NOMO-1 treated with DMSO at 0.1 percent for 48 hours (cell line): ENCODE measurements around the gene PSENEN.
"Not testable (repeated sequence)": the region's sequence is repeated elsewhere in the genome, so short reads cannot be mapped to it uniquely, and the experiment has no call there.

Experiments used
- DNase-seq: peaks from one replicate; lab custom pipeline; 2025; ENCODE audit not compliant: unreplicated experiment; lab: John Stamatoyannopoulos, UW

PSENEN gene

GRCh38 chr19:35768082-35768421, 22.6 kb downstream of the PSENEN start:
- no peak for DNase-seq

DNA sequence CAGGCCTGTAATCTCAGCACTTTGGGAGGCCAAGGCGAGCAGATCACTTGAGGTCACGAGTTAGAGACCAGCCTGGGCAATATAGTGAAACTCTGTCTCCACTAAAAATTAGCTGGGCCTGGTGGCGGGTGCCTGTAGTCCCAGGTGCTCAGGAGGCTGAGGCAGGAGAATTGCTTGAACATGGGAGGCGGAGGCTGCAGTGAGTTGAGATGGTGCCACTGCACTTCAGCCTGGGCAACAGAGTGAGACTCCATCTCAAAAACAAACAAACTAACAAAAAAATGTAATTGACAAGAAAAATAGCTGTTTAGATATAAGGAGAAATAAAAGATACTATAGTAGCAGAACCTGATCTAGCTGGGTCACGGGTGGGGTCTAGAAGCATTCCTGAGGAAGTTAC, 26.9 kb downstream of the PSENEN start:
- DNase-seq: not testable (repeated sequence)

DNA sequence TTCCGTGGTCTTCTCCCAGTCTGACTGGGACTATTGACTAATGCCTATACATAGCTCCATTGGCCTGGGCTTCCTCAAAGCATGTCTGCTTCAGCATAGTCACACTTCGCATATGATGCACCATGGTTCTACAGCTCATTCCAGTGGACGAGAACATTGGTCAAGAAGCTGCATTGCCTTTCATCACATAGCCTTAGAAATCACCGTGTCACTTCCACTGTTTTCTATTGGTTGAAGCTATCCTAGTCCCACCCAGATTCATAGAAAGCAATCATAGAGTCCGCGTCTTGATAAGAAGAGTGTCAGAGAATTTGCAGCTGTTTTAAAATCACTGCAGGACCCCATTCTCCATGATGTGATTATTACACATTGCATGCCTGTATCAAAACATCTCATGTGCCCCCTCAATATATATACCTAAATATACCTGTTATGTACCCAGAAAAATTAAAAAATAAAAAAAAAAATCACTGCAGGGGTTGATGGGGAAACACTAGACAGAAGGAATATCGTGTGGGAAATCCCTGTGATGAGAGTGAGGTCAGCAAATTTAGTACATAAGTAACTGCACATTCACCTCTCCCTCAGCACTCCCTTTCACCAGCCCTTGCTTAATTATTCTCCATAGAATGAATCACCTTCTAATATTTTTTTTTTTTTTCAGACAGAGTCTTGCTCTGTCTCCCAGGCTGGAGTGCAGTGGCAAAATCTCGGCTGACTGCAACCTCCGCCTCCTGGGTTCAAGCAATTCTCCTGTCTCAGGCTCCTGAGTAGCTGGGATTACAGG, 27.8 kb downstream of the PSENEN start:
- DNase-seq: no peak

GRCh38 chr19:35774274-35775045, 29.0 kb downstream of the PSENEN start:
- no peak for DNase-seq

DNA sequence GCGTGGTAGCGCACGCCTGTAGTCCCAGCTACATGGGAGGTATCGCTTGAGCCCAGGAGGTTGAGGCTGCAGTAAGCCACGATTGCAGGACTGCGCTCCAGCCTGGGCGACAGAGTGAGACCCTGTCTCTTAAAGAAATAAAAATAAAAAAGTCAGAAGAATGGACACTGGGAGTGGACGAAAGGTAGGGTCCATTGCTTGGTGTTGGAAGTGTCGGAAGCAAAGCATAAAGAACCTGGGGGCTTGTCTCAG, 29.5 kb downstream of the PSENEN start:
- DNase-seq: no peak

- peak; percentile 98 for DNase-seq
Measured at GRCh38 chr19:35775298-35776101, 30.0 kb downstream of the PSENEN start, which contains the start of gene ARHGAP33. Gene ARHGAP33, plus strand, starts transcription at chr19:35775564. Its CDS starts 95 bp downstream, at chr19:35775659.

- DNase-seq: no peak
Measured at GRCh38 chr19:35776102-35776788, 30.8 kb downstream of the PSENEN start.

DNA sequence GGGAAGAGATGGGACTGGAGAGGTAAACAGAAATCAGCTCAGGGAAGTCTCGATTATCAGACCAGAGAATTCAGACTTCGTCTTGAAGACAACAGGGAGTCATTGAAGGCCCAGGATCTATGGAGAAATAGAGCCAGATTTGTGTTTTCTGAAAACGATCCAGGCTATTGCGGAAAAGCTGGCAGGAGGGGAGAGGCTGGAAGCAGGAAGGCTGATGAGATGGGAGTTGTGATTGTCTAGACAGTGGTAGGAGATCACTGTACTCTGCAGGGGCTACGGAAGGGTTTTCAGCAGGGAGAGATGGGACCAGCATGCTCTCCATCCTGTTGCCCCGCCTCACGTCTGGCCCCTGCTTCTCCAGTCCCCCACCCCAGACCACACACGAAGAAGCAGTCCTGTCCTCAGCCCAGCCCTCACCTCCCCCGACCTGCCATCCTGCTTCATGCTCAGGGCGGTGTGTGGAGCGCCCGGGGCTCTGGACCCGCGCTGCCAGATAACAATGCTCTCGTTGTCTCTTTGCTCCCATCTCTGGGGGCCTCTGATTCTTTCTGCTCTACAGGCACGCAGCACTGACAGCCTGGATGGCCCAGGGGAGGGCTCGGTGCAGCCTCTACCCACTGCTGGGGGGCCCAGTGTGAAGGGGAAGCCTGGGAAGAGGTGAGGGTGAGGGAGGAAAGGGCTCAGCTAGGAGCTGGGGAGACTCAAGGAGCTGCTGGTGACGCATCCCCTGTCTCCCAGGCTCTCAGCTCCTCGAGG, 31.8 kb downstream of the PSENEN start:
- no peak for DNase-seq

DNA sequence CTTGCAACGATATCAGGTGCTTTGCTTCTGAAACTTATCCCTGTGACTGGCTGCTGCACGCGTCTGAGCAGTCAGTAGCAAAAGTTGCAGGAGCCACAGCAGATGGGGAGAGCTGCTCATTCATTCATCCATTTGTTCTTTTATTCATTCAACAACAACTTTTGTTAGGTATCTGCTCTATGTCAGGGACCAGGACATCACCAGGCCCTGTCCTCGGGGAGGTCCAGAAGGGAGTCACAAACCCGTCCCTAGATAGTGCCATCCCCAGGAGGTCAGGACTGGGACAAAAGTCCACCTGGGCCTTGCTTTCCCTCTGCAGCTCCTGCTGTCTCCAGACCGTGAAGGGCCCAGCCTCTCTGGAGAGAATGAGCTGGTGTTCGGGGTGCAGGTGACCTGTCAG, 32.5 kb downstream of the PSENEN start:
- DNase-seq: no peak

DNA sequence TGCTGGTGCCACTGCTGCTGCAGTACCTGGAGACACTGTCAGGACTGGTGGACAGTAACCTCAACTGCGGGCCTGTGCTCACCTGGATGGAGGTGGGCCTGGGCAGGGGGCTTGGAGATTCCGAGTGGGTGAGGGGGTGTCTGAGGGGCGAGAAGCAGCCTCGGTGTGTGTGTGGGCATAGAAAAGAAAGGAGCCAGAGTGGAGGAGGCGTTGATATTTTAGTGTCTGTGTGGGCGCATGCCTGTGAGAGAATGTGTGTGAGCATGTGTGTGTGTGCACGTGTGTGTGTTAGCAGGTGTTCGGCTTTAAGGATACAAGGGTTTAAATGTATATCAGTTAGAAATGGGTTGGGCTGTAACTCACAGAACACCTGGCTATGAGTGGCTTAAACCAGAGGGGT, 33.6 kb downstream of the PSENEN start:
- DNase-seq: no peak

GRCh38 chr19:35780058-35780457, 34.6 kb downstream of the PSENEN start:
- no peak for DNase-seq

DNA sequence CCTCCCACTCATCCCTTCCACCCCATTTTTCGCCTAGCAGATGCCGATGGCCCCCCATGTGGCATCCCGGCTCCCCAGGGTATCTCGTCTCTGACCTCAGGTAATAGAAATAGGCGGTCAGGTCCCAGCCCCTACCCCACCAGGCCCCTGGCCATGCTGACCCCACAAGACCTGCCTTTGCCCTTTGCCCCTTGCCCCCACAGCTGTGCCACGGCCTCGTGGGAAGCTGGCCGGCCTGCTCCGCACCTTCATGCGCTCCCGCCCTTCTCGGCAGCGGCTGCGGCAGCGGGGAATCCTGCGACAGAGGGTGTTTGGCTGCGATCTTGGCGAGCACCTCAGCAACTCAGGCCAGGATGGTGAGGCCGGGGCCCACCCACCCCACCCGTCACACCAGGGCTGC, 35.3 kb downstream of the PSENEN start:
- DNase-seq: no peak

GRCh38 chr19:35781650-35782049, 36.2 kb downstream of the PSENEN start:
- DNase-seq: no peak

DNA sequence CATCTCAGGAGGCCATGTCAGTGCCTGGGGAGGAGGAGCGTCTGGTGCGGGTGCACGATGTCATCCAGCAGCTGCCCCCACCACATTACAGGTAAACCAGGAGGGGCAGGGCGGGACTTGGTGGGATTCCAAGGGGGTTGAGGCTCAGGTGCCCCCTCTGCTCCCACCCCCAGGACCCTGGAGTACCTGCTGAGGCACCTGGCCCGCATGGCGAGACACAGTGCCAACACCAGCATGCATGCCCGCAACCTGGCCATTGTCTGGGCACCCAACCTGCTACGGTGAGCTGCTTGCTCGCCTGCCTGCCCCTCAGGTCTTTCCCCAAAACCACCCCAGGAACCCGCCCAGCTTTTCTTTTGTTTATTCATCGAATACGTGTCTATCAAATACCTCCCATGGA, 37.1 kb downstream of the PSENEN start:
- no peak for DNase-seq

DNA sequence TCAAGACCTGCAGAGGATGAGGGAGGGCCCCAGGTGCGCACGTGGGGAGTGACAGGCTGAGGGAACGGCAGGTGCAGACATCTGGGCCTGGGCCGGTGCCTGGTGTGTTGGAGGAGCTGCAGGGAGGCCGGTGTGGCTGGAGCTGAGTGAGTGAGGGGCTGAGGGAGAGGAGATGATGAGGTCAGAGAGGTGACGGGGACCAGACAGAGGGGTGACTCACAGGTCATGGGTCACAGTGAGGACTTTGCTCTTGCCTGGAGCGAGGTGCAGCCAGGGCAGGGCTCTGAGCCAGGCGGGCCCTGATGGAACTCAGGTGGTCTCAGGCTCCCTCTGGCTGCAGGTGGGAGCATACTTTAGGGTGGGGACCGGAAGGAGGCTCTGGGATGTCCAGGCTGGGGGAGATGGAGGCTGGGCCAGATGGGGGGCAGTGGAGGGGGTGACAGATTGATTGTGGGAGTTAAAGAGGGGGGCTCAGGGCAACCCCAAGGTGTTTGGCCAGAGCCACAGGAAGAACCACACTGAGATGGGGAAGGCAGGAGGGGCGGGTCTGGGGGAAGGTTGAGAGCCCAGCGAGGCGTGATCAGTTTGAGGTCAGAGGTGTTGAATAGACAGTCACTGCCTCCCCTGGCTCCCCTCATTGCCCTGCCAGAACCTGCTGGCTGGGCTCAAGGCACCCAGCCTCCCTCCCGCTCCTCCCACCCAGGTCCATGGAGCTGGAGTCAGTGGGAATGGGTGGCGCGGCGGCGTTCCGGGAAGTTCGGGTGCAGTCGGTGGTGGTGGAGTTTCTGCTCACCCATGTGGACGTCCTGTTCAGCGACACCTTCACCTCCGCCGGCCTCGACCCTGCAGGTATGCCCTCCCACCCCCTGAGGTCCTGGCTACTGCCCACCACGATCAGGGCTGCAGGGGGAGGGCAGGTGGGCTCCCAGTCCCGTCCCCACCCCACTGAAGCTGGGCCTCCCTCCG, 38.3 kb downstream of the PSENEN start:
- no peak for DNase-seq

DNA sequence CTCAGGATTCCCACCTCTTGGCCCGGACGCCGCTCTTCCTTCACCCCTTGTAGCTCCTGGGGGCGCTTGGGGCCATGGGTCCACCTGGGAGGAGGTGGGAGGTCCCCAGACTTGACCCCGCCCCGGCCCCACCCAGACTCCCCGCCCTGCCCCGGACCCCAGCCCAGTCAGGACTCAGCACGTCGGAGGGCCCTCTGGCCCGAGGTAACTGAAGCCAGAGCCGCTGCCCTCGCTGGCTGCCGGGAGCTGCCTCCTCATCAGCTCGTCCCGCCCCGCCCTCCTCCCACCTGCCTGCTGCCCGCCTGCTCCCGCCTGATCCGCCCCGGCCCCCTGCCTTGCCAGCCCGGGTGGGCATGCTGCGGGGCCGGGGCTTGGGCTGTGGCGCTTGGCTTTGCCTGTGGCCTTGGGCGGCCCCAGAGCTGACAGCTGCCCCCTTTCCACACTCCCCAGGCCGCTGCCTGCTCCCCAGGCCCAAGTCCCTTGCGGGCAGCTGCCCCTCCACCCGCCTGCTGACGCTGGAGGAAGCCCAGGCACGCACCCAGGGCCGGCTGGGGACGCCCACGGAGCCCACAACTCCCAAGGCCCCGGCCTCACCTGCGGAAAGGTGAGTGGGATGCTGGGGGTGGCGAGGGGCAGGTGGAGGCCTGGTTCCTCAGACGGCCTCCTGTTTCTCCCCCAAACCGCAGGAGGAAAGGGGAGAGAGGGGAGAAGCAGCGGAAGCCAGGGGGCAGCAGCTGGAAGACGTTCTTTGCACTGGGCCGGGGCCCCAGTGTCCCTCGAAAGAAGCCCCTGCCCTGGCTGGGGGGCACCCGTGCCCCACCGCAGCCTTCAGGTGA, 39.3 kb downstream of the PSENEN start:
- no peak for DNase-seq

DNA sequence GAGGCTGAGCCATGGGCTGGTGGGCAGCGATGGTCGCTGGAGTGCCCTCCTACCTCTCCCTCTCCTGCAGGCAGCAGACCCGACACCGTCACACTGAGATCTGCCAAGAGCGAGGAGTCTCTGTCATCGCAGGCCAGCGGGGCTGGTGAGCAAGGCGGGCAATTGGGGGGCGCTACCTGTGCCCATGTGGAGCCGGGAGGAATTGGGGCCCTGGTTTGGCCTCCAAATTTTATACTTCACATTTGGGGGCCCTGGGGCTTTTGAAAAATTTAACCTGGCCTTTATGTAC, 39.8 kb downstream of the PSENEN start:
- DNase-seq: no peak

DNA sequence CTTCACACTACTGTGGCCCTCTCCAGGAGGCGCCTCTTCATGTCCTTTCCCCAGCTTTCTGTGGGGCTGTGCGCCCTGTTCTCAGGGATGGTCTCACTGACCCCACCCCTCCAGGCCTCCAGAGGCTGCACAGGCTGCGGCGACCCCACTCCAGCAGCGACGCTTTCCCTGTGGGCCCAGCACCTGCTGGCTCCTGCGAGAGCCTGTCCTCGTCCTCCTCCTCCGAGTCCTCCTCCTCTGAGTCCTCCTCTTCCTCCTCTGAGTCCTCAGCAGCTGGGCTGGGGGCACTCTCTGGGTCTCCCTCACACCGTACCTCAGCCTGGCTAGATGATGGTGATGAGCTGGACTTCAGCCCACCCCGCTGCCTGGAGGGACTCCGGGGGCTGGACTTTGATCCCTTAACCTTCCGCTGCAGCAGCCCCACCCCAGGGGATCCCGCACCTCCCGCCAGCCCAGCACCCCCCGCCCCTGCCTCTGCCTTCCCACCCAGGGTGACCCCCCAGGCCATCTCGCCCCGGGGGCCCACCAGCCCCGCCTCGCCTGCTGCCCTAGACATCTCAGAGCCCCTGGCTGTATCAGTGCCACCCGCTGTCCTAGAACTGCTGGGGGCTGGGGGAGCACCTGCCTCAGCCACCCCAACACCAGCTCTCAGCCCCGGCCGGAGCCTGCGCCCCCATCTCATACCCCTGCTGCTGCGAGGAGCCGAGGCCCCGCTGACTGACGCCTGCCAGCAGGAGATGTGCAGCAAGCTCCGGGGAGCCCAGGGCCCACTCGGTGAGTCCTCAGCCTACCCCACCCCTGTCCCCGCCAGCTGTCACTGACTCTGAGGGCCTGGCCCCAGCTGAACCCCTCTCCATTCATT, 41.1 kb downstream of the PSENEN start:
- DNase-seq: no peak
